Spleen (tissue), 11 donors: ENCODE measurements around the gene UBE2L6. TPM values are rescaled to one million over a fixed set of nuclear protein-coding genes. Genes with fewer than 3 reads are reported as not detected.

Source experiments
- DNase-seq: peaks from one replicate; pipeline ENCODE4 v3.0.0-alpha.2; 2020
- H3K27ac ChIP-seq, 8 donors: fragments of 200-600 bp; sonication (generic) in 7 of 8; 1 replicate in 4 of 8; 2 replicates in 4 of 8; pipeline versions ENCODE4 v1.5.0 to v1.8.0; 2016 to 2021; ENCODE audit warnings: inconsistent platforms in 4 of 8, mild to moderate bottlenecking in 4 of 8, moderate library complexity in 1 of 8
- H3K27me3 ChIP-seq, 7 donors: fragments of 200-600 bp; sonication (generic) in 6 of 7; replicated peaks in 1 of 7; 1 replicate in 4 of 7; 2 replicates in 3 of 7; pipeline versions ENCODE4 v1.5.0 to v1.8.0; 2016 to 2021; ENCODE audit warnings: inconsistent platforms in 3 of 7, mild to moderate bottlenecking in 1 of 7
- H3K36me3 ChIP-seq, 6 donors: fragments of 200-600 bp; sonication (generic) in 5 of 6; 1 replicate in 4 of 6; 2 replicates in 2 of 6; pipeline versions ENCODE4 v1.5.0 to v1.8.0; 2016 to 2021; ENCODE audit warnings: inconsistent platforms in 2 of 6
- H3K4me1 ChIP-seq, 6 donors: fragments of 200-600 bp; sonication (generic) in 5 of 6; 1 replicate in 3 of 6; 2 replicates in 3 of 6; pipeline versions ENCODE4 v1.5.0 to v1.8.0; 2016 to 2021; ENCODE audit warnings: inconsistent platforms in 3 of 6
- H3K4me3 ChIP-seq, 8 donors: fragments of 200-600 bp; sonication (generic) in 7 of 8; 1 replicate in 4 of 8; 2 replicates in 4 of 8; pipeline versions ENCODE4 v1.5.0 to v1.8.0; 2016 to 2021; ENCODE audit warnings: inconsistent platforms in 4 of 8, mild to moderate bottlenecking in 4 of 8, moderate library complexity in 2 of 8
- H3K9me3 ChIP-seq, 8 donors: fragments of 200-600 bp; sonication (generic) in 7 of 8; 1 replicate in 4 of 8; 2 replicates in 4 of 8; pipeline versions ENCODE4 v1.5.0 to v1.8.0; 2016 to 2021; ENCODE audit warnings: inconsistent platforms in 4 of 8
- CTCF ChIP-seq, 11 experiments: fragments of 200-600 bp in 7 of 11; fragments of 450-650 bp in 4 of 11; sonication (generic) in 4 of 11; IDR thresholded peaks in 8 of 11; conservative IDR thresholded peaks in 3 of 11; 1 replicate in 7 of 11; 2 replicates in 4 of 11; pipeline versions ENCODE4 v1.4.0 to v1.8.0; 2016 to 2021; ENCODE audit warnings: antibody characterized with exemption in 11 of 11, inconsistent platforms in 4 of 11, mild to moderate bottlenecking in 1 of 11
- POLR2A ChIP-seq, 3 donors: fragments of 450-650 bp; IDR thresholded peaks; one replicate each; pipeline ENCODE4 v1.5.1; 2017; ENCODE audit warnings: antibody characterized with exemption in 3 of 3, mild to moderate bottlenecking in 1 of 3
- POLR2AphosphoS5 ChIP-seq, 3 donors: sonication (generic); formaldehyde crosslinking; IDR thresholded peaks; one replicate each; pipeline ENCODE4 v1.5.1; 2017; ENCODE audit warnings: antibody characterized with exemption in 3 of 3
- WGBS, 5 donors: extraction: QIAGEN DNeasy Blood & Tissue Kit in 3 of 5; methylation state at CpG; one replicate each; pipeline versions ENCODE4 v1.1.5 to v1.1.7; 2013 to 2018; 5-methylcytosine and 5-hydroxymethylcytosine counted together
- intact Hi-C: fragments of 100-400 bp; cut with DNase I; formaldehyde crosslinking; loops from one replicate; pipeline ENCODE4 v1.15.0; 2023; ENCODE audit warnings: low total_unique reads
- polyA plus RNA-seq, 3 donors: library from polyadenylated mRNA; stranded (reverse); fragments of 200-250 nt; gene quantifications; one replicate each; pipeline ENCODE4 v1.2.1, GENCODE V29; 2013
- total RNA-seq, 7 donors: library from RNA; depleted of rRNA in 3 of 7; stranded (reverse); fragments of >200 nt in 3 of 7; fragmentation: NEBNext Ultra II Directional in 4 of 7; extraction: Animal tissue kit (Norgen Biotek cat#: 25700) in 4 of 7; gene quantifications; one replicate each; pipeline versions ENCODE4 v1.1.0 to v1.2.1, GENCODE V29; 2016 to 2021
- donor health status: healthy with polysubstance abuse.
- donor health status: DM: no; HTN: no; CAD: no; lungs with moderate emphysema.
- donor health status: DM: no; HTN: no; CAD: no.
- donor health status: Bipolar disorder and iron deficiency.
- donor health status: healthy.
- donor health status: DM: no; HTN: no; CAD: no.
- donor health status: DM: yes; HTN: yes; CAD: no.

The UBE2L6 gene
- total and polyA plus RNA-seq, 10 donors = 46.8 to 137 (median 110) TPM

GRCh38 chr11:57514538-57515331 lies 52.7 kb downstream of the UBE2L6 start:
- intact Hi-C loops = no loop called here
- Histone ChIP-seq H3K4me1 (peaks cover 3 to 52% (median 21%) of the 10 kb centered on the region in 6 donors), H3K36me3 (no peaks in the 10 kb centered on the region), H3K9me3 (no peaks in the 10 kb centered on the region), H3K27me3 (no peaks in the 10 kb centered on the region), H3K4me3 (peak overlapping the region; percentile 66 to 97 (median 90)), H3K27ac (peak overlapping the region in 7 of 8 donors; percentile 23 to 80 (median 71))
- 0 to 1% (median 0%) methylated on average over 40 to 57 of the region's 57 CpGs for WGBS, 5 donors
- no peak for TF ChIP-seq CTCF (IDR thresholded peaks at IDR 0.05 in 8 of 11, conservative IDR thresholded peaks at IDR 0.05 in 3 of 11)
- TF ChIP-seq POLR2AphosphoS5 (IDR thresholded peaks at IDR 0.05) = peak; percentile 21 to 64 (median 49)
- peak; percentile 91 for DNase-seq

- no peaks in the 10 kb centered on the region for H3K27me3 ChIP-seq
- H3K4me3 ChIP-seq = peak overlapping the region; percentile 66 to 97 (median 90)
- DNase-seq = peak; percentile 86
- 16 to 56% (median 22%) methylated on average over 11 to 35 of the region's 35 CpGs for WGBS, 5 donors
- no peaks in the 10 kb centered on the region for H3K9me3 ChIP-seq
- intact Hi-C loops = no loop called here
- H3K27ac ChIP-seq = peak overlapping the region in 7 of 8 donors; percentile 23 to 80 (median 71)
- H3K4me1 ChIP-seq = peaks cover 3 to 52% (median 21%) of the 10 kb centered on the region in 6 donors
- TF ChIP-seq CTCF (IDR thresholded peaks at IDR 0.05 in 8 of 11, conservative IDR thresholded peaks at IDR 0.05 in 3 of 11) (no peak), POLR2AphosphoS5 (IDR thresholded peaks at IDR 0.05) (no peak), POLR2A (IDR thresholded peaks at IDR 0.05) (no peak)
- no peaks in the 10 kb centered on the region for H3K36me3 ChIP-seq
Measured at GRCh38 chr11:57513911-57514537, 53.4 kb downstream of the UBE2L6 start.

- H3K4me1 ChIP-seq = peaks cover 3 to 52% (median 21%) of the 10 kb centered on the region in 6 donors
- H3K9me3 ChIP-seq = no peaks in the 10 kb centered on the region
- 37 to 59% (median 48%) methylated on average over 1 of the region's 1 CpG for WGBS, 5 donors
- H3K27ac ChIP-seq = no peak overlapping the region
- peak overlapping the region in 2 of 8 donors; percentile 90 to 97 for H3K4me3 ChIP-seq
- DNase-seq = no peak
- TF ChIP-seq POLR2AphosphoS5 (IDR thresholded peaks at IDR 0.05) (no peak), POLR2A (IDR thresholded peaks at IDR 0.05) (no peak), CTCF (IDR thresholded peaks at IDR 0.05 in 8 of 11, conservative IDR thresholded peaks at IDR 0.05 in 3 of 11) (no peak)
- intact Hi-C loops = no loop called here
- H3K36me3 ChIP-seq = no peaks in the 10 kb centered on the region
- H3K27me3 ChIP-seq = no peaks in the 10 kb centered on the region
Measured at GRCh38 chr11:57513452-57513795, 54.0 kb downstream of the UBE2L6 start.
